Measurements from ENCODE around the gene JADE3.

Gene JADE3

DNA sequence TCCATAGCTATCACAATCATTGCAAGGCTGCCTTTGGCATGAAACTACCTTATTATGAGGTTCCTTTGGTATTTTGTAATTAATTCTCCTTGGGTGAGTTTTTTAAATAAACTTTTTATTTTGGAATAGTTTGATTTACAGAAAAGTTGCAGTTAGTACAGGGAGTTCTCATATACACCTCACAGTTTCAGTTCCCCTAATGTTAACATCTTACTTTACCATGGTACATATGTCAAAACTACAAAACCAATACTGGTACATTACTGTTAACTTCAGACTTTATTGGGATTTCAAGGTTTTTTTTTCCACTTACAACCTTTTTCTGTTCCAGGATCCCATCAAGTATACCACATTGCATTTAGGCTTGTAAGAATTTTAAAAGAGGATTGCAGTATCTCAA lies 114.0 kb downstream of the JADE3 start:
- no peak for ATAC-seq
- DNase-seq, result no peak

DNA sequence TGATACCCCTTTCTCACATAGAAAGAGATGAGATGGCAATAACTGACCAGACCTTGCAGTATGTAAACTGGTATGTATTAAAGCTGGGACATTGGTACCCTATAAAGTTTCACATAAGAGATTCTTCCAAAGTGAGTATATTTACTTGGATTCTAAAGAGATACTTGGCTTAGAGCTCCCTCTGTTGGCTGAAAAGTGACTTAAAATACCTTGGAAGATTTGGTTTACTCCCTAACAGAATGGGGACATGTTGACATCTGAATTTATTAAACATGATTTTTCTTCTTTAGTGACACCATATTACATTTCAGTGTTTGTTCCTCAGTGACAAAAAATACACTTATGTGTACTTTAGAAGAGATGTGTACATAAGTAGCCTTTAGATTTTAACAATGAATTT lies 118.1 kb downstream of the JADE3 start:
- DNase-seq, result no peak
- ATAC-seq, result no peak

DNA sequence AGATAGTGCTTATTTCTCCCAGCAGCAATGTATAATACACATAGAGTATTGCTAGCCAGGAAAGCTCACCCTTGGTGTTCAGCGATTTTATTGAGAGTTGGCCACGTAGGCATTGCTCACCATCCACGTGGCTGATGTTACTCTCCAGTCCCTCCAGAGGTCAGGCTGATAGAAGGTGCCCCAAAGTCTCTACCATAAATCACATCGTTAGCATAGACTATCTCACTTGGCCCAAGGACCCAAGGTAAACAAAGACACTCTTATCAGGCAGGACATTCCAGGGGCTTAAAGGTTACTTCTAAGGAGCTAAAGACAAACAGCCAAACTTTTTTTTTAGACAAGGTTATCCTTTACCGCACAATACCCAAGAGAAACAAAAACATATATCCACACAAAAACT lies 135.8 kb downstream of the JADE3 start:
- DNase-seq (no peak), ATAC-seq (no peak)

DNA sequence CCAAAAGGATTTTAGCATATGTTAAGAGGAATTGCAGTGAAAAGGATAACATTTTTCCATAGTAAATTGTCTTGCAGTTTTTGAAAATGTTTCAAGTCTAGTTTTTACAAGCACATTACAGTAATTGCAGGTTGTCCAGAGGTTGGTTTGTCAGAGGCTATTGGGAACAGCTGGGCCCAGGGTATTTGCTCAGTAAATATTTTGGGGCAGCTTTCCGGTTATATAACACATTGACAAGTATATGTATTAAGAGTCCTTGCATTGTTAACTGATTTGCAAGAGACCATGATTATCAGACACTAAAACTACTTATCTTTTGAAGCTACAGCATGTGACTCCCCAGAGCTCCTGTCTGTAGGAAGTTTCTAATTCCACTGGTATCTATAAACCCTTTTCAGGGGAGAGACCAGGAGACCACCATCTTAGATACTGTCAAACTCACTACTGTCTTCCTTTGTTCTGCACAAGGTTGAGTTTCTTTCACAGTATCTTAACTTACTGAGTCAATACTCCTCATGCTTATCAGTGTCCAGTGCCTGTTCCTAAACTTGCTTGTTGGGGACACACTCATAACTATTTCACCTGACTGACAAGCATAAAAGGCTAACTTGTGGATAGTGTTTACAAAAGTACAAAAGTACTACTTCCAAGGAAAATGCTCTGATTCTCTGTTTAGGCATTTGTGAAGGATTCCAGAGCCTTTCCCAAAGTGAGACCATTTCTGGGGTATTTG lies 147.1 kb downstream of the JADE3 start:
- no peak for DNase-seq
- no peak for ATAC-seq

DNA sequence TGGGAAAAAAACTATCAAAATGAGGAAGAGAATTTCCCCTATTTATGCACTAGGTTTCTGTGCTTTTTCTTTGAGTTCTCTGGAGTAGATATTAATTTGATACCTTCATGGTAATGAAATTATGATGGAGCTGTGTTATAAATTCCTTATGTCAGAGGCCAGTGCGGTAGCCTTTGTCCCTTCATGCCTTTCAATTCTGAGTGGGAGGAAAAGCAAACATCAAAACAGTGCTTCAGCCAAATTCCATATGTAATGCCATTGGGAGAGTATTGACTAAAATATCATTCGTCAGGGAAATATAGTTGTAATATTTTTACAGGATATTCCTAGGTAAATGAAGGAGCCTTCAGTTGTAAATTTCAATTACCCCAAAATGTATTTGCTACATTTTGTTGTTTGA lies 148.5 kb downstream of the JADE3 start:
- ATAC-seq, result no peak
- DNase-seq, result no peak

DNA sequence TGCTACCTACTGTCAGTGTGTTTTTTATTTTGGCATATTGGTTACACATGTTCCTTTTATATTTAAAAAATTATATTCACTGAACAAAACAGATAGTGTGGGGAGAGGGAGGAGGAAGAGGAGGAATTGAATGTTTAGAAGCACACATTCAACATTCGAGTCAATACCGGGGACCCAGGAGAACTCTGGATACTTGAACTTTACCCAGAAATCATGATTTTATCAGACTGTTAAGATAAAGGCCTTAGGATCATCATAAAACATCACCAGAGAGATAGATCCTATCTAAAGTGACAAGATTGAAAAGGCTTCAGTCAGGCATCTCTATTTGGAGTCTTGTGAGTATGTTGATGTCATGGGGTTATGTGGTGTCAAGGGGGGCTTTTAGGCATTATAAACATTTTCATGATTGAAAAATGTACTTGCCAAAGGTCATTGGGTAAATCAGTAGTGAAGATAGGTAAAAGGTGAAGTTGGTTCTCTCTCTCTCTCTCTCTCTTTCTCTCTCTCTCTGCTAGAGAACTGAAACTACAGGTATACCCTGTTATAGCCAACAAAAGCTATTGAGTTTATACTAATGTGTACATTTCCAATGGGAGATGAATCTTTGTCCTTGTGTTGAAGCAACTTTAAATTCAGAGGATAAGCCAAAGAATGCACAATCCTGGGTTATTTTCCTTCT lies 149.2 kb downstream of the JADE3 start:
- no peak for ATAC-seq

DNA sequence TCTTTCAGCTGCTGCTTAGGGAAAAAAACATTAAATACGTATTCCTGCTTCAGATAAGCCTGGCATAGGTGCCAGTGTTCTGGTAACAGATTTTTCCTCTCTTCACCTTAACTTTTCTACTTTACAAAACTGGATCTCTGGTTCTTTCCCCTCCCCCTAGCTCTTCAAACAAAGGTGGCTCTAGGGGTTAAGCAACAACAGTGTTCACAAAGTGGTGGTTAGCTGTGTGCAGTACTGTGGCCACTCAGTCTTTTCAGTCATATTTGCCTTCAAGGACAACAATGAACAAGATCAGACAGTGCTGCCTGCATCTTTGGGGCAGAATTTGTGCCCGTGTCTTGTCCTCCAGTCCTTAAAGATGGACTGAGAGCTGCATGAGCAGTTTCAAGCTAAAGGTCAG lies 151.0 kb downstream of the JADE3 start:
- ATAC-seq (no peak), DNase-seq (no peak)

More for the DNA sequence above, 149.2 kb downstream of the JADE3 start:
- DNase-seq, result no peak

DNA sequence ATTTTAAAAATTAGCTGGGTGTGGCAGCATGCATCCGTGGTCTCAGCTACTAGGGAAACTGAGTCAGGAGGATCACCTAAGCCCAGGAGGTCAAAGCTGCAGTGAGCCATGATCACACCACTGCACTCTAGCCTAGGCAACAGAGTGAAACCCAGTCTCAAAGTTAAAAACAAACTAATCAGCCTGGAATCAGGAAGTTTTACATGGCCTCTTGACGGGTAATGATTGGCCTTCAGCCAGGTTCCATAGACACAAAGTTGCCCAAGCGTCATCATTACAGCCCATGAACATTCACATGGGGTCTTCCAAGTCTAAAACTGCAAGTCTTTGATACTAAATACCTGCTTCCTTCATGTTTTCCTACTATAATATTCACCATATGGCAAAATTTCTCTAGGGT lies 156.0 kb downstream of the JADE3 start:
- no peak for ATAC-seq
- DNase-seq, result no peak

DNA sequence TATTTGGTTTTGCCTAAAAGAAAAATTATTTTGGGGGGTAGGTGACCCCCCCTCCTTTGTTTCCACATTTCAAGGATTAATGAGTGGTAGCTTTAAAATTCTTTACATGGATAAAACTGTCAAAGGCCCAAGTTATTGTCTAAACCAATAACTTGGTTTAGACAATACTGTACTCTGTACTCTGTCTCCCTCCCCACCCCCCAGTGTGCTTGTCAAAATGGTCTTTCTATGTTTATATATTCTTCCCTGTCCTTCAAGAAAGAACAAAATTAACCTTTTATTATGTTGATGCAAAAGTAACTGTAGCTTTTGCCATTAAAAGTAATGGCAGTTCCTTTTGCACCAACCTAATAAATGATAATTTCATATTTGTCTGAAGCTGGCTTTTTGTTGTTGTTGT lies 156.5 kb downstream of the JADE3 start:
- ATAC-seq, result no peak
- DNase-seq, result no peak

DNA sequence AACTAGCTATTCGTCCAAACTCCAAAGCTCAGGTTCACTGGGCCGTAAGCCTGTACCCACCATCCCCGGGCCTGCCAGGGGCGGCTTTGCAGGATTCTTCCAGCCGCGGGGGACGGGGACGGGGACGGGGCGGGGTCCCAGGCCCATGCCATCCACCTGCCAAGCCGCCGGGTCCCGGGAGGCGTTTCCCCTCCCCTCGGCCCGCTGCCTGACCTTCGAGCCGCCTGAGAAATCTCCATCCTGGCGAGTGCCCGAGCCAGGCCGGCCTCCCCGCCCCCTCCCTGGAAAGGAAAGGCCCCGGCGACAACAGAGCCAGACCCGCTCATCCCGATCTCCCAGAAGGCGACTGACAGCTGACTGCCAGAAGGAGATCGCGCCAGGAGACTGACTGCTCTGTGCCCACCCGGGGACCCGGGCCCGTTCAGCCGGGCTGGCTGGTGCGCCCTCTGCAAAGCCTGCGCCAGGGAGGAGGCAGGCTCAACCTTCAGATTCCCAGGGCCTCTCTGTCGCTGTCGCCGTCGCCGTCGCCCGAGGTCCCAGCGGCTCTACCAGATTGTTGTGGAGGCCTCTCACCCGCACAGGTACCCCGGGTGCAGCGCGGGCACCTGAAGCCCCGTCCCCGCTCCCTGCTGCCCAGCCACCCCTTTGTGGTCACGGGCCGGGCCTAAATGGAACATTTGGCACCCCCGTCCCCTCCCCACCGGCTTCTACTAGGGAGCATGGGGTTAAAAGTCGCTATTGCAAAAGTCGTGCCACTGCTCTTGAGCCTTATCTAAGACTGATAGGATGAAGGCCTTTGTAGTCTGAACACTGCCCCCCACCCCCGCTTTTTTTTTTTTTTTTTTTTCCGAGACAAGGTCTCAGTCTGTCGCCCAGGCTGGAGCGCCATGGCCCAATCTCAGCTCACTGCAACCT lies 166.2 kb downstream of the JADE3 start, which contains the start of gene RGN:
Gene RGN (plus strand): TSS at position 315 of the 915 bp plus-strand sequence. CDS start 2,702 bp downstream, outside the sequence.
- ATAC-seq, result no peak
- no peak for DNase-seq

DNA sequence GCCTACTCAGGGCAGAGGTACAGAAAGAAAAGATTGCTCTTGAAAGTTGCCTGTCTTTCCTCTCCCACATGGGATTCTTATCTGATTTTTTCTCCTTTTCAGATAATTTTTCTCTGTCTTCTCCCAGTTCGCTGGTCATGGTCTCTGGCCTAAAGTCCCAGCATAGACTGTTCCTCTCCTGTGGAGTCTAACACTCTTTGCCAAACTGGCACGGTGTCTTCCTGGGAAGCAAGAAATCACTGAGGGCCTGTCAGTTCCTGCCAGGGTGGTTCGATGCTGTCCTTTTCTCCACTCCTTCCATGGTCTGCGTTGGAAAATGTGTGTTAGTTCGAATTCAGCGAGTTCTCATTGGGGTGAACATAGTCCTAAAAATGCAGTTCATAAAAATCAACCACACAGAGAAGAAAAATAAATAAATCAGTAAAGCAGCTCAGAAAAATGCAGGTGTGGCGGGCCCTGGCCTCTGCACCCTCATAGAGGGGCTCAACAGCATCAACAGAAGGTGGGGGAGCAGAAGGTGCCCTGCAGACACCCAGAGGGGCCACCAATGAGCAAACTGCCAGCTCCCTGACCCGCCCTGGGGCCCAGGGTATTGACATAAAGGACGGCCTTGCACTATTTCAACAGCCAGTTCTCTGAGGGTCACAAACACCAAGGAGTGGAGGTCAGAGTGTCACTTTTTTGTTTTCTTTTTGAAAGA lies 168.1 kb downstream of the JADE3 start:
- ATAC-seq (no peak), DNase-seq (no peak)

DNA sequence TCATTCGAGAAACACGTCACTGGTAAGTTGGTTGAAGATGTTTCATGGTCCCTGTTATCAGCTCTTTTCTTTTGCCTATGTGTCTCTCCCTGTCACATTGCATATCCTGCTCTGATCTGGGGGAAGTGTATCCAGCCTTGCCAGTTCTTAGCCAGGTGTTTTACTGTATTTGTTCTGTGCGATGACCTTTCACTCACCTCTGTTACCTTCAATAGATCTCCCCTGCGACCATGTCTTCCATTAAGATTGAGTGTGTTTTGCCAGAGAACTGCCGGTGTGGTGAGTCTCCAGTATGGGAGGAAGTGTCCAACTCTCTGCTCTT lies 168.7 kb downstream of the JADE3 start:
- no peak for ATAC-seq
- no peak for DNase-seq

DNA sequence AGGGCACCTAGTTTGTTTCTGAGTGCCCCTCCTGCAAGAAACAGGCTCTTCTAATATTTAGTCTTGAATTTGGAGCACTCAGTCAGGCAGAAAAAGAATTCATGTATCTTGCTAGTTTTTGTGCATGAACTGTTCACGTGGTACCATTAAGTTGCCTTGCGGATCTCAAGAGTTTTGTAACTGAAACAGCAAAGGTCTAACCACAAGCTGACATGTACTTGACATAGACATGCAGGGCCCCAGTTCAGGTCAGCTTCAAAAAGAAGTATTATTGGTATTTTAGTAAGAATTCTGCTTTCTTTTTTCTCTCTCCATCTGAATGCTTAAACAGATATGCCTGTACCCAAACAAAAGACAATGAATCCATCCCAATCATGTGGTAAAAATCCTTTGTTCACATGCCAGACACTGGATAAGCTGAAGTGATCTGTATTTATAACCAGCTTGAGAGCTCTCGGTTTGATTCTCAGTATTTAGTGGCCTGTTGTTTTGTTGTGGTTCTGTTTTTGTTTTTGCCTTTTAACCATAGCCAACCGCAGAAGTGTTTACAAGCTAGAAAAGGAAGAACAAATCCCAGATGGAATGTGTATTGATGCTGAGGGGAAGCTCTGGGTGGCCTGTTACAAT lies 179.0 kb downstream of the JADE3 start:
- ATAC-seq (no peak), DNase-seq (no peak)

DNA sequence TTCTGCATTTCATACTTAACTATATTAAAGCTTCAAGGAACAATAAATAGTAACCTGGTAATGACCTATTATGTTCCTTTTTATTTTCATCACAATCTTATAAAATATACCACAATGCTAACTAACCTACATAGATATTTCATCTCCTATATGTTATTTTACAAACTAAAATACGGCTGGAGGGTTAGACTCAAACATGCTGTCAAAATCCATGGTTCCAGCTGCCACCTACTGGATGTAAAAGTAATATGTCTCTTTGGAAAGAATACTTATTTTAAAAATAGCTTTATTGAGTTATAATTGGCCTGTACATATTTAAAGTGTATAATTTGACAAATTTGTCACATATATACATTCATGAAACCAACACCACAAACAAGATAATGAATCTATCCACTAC lies 181.0 kb downstream of the JADE3 start:
- DNase-seq (peak; percentile 4), ATAC-seq (no peak)

DNA sequence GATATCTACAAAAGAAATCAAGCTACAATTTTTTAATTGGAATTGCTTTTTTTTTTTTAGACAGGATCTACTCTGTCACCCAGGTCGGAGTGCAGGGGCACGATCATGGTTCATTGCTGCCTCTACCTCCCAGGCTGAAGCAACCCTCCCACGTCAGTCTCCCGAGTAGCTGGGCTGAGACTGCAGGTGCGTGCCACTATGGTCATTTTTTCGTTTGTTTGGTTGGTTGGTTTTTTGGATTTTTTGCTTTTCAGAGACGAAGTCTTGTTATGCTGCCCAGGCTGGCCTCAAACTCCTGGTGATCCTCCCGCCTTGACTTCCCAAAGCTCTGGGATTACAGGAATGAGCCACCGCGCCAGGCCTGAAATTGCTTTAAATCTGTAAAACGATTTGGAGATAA lies 181.6 kb downstream of the JADE3 start:
- DNase-seq, result no peak
- ATAC-seq, result no peak

DNA sequence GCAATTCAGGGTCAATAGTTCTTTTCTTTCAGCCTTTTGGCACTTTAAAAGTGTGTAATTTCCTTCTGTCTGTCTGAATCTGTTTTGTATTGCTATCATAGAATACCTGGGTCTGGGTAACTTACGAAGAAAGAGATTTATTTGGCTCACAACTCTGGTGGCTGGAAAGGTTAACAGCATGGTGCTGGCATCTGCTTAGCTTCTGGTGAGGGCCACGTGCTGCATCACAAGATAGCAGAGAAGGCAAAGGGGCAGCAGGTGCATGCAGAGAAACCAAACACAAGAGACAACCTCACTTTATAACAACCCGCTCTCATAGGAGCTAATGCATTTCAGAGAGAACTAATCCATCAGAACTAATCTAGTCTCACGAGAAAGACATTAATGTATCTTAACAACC lies 184.8 kb downstream of the JADE3 start:
- ATAC-seq, result no peak
- no peak for DNase-seq

DNA sequence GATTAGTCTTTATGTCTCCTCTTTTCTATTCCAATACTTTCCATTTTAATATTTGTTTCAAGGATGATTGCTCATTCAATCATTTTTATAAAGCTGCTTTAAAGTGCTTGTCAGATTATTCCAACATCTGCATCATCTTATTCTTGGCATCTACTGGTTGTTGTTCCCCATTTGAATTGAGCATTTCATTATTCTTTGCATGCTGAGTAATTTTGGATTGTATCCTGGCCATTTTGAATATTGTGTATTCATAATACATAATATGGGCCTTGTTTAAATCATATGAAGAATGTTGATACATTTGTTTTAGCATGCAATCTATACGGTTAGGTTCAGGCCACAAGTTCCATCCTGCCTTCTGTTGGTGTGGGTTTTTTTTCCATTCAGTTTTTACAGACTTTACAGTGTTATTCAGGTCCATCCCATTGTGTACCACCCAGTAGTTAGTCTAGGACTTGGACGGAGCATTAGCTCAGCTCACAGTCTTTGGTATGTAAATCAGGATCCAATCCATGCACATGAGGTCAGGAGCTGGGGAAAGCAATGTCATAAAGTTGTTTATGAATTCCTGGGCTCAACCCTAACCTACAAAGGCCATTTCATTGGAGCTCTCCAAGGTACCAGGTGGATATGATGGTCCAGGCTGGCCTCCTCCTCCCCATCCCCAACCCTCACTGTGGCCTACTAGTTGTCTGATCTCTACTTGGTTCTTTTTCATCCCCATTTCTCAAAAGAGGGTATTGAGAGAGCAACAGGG lies 186.3 kb downstream of the JADE3 start:
- ATAC-seq (no peak), DNase-seq (no peak)

DNA sequence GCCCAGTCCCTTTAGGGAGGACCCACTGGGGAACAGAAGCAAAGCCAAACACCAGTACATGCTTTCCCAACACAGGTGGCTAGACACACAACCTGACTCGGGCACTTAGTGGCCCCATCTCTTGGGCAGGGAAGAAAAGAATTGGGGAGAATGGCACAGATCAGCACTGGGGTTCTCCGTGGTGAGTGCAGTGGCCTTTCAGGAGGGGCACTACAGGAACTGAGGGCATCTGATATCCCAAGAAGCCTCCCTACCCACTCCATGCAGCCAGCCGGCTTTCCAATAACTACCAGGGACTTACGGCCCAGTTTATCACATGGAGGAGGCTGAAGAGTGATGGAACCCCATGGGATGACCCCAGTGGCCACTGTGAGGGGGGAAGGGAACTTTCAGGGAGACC lies 189.0 kb downstream of the JADE3 start:
- ATAC-seq (no peak), DNase-seq (no peak)
